IgD-negative memory B cell (primary cell): ENCODE results near the gene RAD23B. TPM values are rescaled to one million over a fixed set of nuclear protein-coding genes. Genes with fewer than 3 reads are reported as not detected.

Source experiments
- polyA plus RNA-seq: library from polyadenylated mRNA; unstranded; fragments of 300-500 nt; fragmentation: Illumina TruSeq; gene quantifications from one replicate; pipeline ENCODE4 v1.2.3, GENCODE V29; 2021

The RAD23B gene
- polyA plus RNA-seq, 1 donor from 2014 or later = 17.6 TPM

Other genes with a start within 250 kb of the RAD23B start
- 0.13 TPM for gene KLF4, start 206.5 kb downstream of the RAD23B start, polyA plus RNA-seq